NCI-H1436 (cell line): ENCODE measurements around the gene GABBR2.
"Not testable (repeated sequence)": the region's sequence is repeated elsewhere in the genome, so short reads cannot be mapped to it uniquely, and the experiment has no call there.

Experiments used
- DNase-seq: peaks from one replicate; lab custom pipeline; 2025; lab: John Stamatoyannopoulos, UW

Gene GABBR2

GRCh38 chr9:98686961-98687855 is 21.5 kb downstream of the GABBR2 start:
- no peak for DNase-seq

- DNase-seq = not testable (repeated sequence)
These were observed 23.9 kb downstream of the GABBR2 start for GRCh38 chr9:98684816-98685215.

GRCh38 chr9:98678244-98678842 is 30.4 kb downstream of the GABBR2 start:
- no peak for DNase-seq

GRCh38 chr9:98673681-98674080 is 35.1 kb downstream of the GABBR2 start:
- no peak for DNase-seq

- DNase-seq = no peak
These were observed 41.6 kb downstream of the GABBR2 start for GRCh38 chr9:98667005-98667640.

GRCh38 chr9:98665501-98665900 is 43.2 kb downstream of the GABBR2 start:
- no peak for DNase-seq

- DNase-seq = no peak
These were observed 48.2 kb downstream of the GABBR2 start for GRCh38 chr9:98660541-98660940.

- no peak for DNase-seq
These were observed 49.8 kb downstream of the GABBR2 start for GRCh38 chr9:98658951-98659351.

GRCh38 chr9:98657897-98658296 is 50.8 kb downstream of the GABBR2 start:
- DNase-seq = no peak

GRCh38 chr9:98656511-98656910 is 52.2 kb downstream of the GABBR2 start:
- DNase-seq = no peak

GRCh38 chr9:98655428-98655827 is 53.3 kb downstream of the GABBR2 start:
- DNase-seq = not testable (repeated sequence)

- DNase-seq = peak; percentile 21
These were observed 54.5 kb downstream of the GABBR2 start for GRCh38 chr9:98654247-98654646.

GRCh38 chr9:98652741-98653140 is 56.0 kb downstream of the GABBR2 start:
- DNase-seq = no peak

GRCh38 chr9:98652302-98652701 is 56.4 kb downstream of the GABBR2 start:
- no peak for DNase-seq

GRCh38 chr9:98647236-98647635 is 61.5 kb downstream of the GABBR2 start:
- DNase-seq = no peak

- DNase-seq = no peak
These were observed 64.7 kb downstream of the GABBR2 start for GRCh38 chr9:98644011-98644410.

GRCh38 chr9:98642661-98643312 is 65.9 kb downstream of the GABBR2 start:
- DNase-seq = no peak

GRCh38 chr9:98641695-98642094 is 67.0 kb downstream of the GABBR2 start:
- DNase-seq = no peak

- no peak for DNase-seq
These were observed 68.3 kb downstream of the GABBR2 start for GRCh38 chr9:98640394-98640793.

GRCh38 chr9:98639133-98639532 is 69.6 kb downstream of the GABBR2 start:
- no peak for DNase-seq

GRCh38 chr9:98637381-98637780 is 71.4 kb downstream of the GABBR2 start:
- no peak for DNase-seq

GRCh38 chr9:98635374-98635773 is 73.4 kb downstream of the GABBR2 start:
- DNase-seq = no peak
